Spleen (tissue), 7 donors: ENCODE measurements around the gene TMC1.

Experiments used
- CTCF ChIP-seq, 11 experiments: fragments of 200-600 bp in 7 of 11; fragments of 450-650 bp in 4 of 11; sonication (generic) in 4 of 11; IDR thresholded peaks in 8 of 11; conservative IDR thresholded peaks in 3 of 11; 1 replicate in 7 of 11; 2 replicates in 4 of 11; pipeline versions ENCODE4 v1.4.0 to v1.8.0; 2016 to 2021; ENCODE audit warnings: antibody characterized with exemption in 11 of 11, inconsistent platforms in 4 of 11, mild to moderate bottlenecking in 1 of 11
- POLR2A ChIP-seq, 3 donors: fragments of 450-650 bp; IDR thresholded peaks; one replicate each; pipeline ENCODE4 v1.5.1; 2017; ENCODE audit warnings: antibody characterized with exemption in 3 of 3, mild to moderate bottlenecking in 1 of 3
- POLR2AphosphoS5 ChIP-seq, 3 donors: sonication (generic); formaldehyde crosslinking; IDR thresholded peaks; one replicate each; pipeline ENCODE4 v1.5.1; 2017; ENCODE audit warnings: antibody characterized with exemption in 3 of 3
- donor health status: DM: no; HTN: no; CAD: no; lungs with moderate emphysema.
- donor health status: DM: no; HTN: no; CAD: no.
- donor health status: DM: no; HTN: no; CAD: no.

GRCh38 chr9:72509053-72509452 lies 12.4 kb upstream of the TMC1 start:
- TF ChIP-seq CTCF (IDR thresholded peaks at IDR 0.05 in 8 of 11, conservative IDR thresholded peaks at IDR 0.05 in 3 of 11) (no peak), POLR2AphosphoS5 (IDR thresholded peaks at IDR 0.05) (no peak), POLR2A (IDR thresholded peaks at IDR 0.05) (no peak)
